GM23338 (cell line): ENCODE data around the gene SEMA6B. TPM values are rescaled to one million over a fixed set of nuclear protein-coding genes. Genes with fewer than 3 reads are reported as not detected.

ENCODE experiments used
- ATAC-seq: fragments of 200-7000 bp; cut with Tn5 transposase; 3 replicates; pipeline ENCODE4 v1.9.1; 2020
- DNase-seq: peaks from one replicate; pipeline ENCODE4 v3.0.0-alpha.2; 2015; ENCODE audit warnings: low spot score
- H2AFZ ChIP-seq: fragments of 200-600 bp; sonication (generic); 2 replicates; pipeline ENCODE4 v1.8.0; 2016; ENCODE audit warnings: antibody characterized with exemption, mild to moderate bottlenecking, moderate library complexity
- H3F3A ChIP-seq: fragments of 200-600 bp; sonication (generic); replicated peaks from 2 replicates; pipeline ENCODE4 v1.8.0; 2017; ENCODE audit warnings: antibody characterized with exemption, mixed run types, low read depth
- H3K27ac ChIP-seq: fragments of 200-600 bp; sonication (generic); 2 replicates; pipeline ENCODE4 v1.6.1; 2016; ENCODE audit warnings: low read depth
- H3K27me3 ChIP-seq: fragments of 200-600 bp; sonication (generic); 2 replicates; pipeline ENCODE4 v1.8.0; 2016; ENCODE audit warnings: mild to moderate bottlenecking, mixed run types, moderate library complexity; ENCODE audit not compliant: insufficient read depth
- H3K36me3 ChIP-seq: fragments of 200-600 bp; sonication (generic); 2 replicates; pipeline ENCODE4 v1.8.0; 2016; ENCODE audit warnings: mild to moderate bottlenecking; ENCODE audit not compliant: insufficient read depth
- H3K4me1 ChIP-seq: fragments of 200-600 bp; sonication (generic); 2 replicates; pipeline ENCODE4 v1.8.0; 2016; ENCODE audit warnings: mild to moderate bottlenecking, moderate library complexity; ENCODE audit not compliant: insufficient read depth
- H3K4me2 ChIP-seq: fragments of 200-600 bp; sonication (generic); 2 replicates; pipeline ENCODE4 v1.7.1; 2017; ENCODE audit warnings: mixed run types
- H3K4me3 ChIP-seq: fragments of 200-600 bp; sonication (generic); 2 replicates; pipeline ENCODE4 v1.6.1; 2016; ENCODE audit warnings: mixed run types
- H3K79me2 ChIP-seq: fragments of 200-600 bp; sonication (generic); replicated peaks from 2 replicates; pipeline ENCODE4 v1.8.0; 2017; ENCODE audit warnings: mild to moderate bottlenecking; ENCODE audit not compliant: insufficient read depth
- H3K9me2 ChIP-seq: fragments of 200-600 bp; sonication (generic); 2 replicates; pipeline ENCODE4 v1.8.0; 2017; ENCODE audit not compliant: insufficient read depth
- H4K20me1 ChIP-seq: fragments of 200-600 bp; sonication (generic); replicated peaks from 2 replicates; pipeline ENCODE4 v1.8.0; 2017; ENCODE audit warnings: mild to moderate bottlenecking; ENCODE audit not compliant: insufficient read depth
- H3K27ac Mint-ChIP-seq: 2 replicates; pipeline ENCODE4 v1.8.0; 2020; ENCODE audit warnings: inconsistent platforms, mild to moderate bottlenecking, moderate library complexity, mixed read lengths
- H3K27me3 Mint-ChIP-seq: 3 replicates; pipeline ENCODE4 v1.8.0; 2022; ENCODE audit warnings: low read depth, mild to moderate bottlenecking, moderate library complexity, mixed read lengths, inconsistent platforms; ENCODE audit not compliant: insufficient read depth, poor library complexity
- H3K36me3 Mint-ChIP-seq: 3 replicates; pipeline ENCODE4 v1.8.0; 2021; ENCODE audit warnings: low read depth, mild to moderate bottlenecking, inconsistent platforms, moderate library complexity, mixed read lengths
- H3K4me1 Mint-ChIP-seq: 3 replicates; pipeline ENCODE4 v1.8.0; 2020; ENCODE audit warnings: mild to moderate bottlenecking, inconsistent platforms, mixed read lengths
- H3K4me3 Mint-ChIP-seq: 3 replicates; pipeline ENCODE4 v1.8.0; 2021; ENCODE audit warnings: moderate library complexity, mild to moderate bottlenecking, inconsistent platforms, mixed read lengths
- H3K9me3 Mint-ChIP-seq: 3 replicates; pipeline ENCODE4 v1.8.0; 2020; ENCODE audit warnings: moderate library complexity, mild to moderate bottlenecking, inconsistent platforms, mixed read lengths
- CREB1 ChIP-seq: fragments of 250-450 bp; sonication (Bioruptor Pico); IDR thresholded peaks from 2 replicates; pipeline ENCODE4 v1.5.0; 2020; ENCODE audit warnings: low read depth, mild to moderate bottlenecking, moderate library complexity
- EZH2 ChIP-seq: fragments of 200-600 bp; sonication (generic); IDR thresholded peaks from one replicate; pipeline ENCODE4 v1.8.0; 2017; ENCODE audit warnings: antibody characterized with exemption, mild to moderate bottlenecking, low read depth; ENCODE audit not compliant: unreplicated experiment
- EZH2phosphoT487 ChIP-seq: fragments of 200-600 bp; sonication (generic); IDR thresholded peaks from one replicate; pipeline ENCODE4 v1.8.1; 2018; ENCODE audit warnings: antibody characterized with exemption; ENCODE audit not compliant: unreplicated experiment
- JUNB ChIP-seq: IDR thresholded peaks from one replicate; pipeline ENCODE4 v1.6.1; 2016; ENCODE audit warnings: antibody characterized with exemption; ENCODE audit not compliant: unreplicated experiment
- NANOG ChIP-seq: IDR thresholded peaks from 2 replicates; pipeline ENCODE4 v1.6.1; 2016; ENCODE audit warnings: antibody characterized with exemption, borderline replicate concordance
- POLR2AphosphoS5 ChIP-seq: IDR thresholded peaks from 2 replicates; pipeline ENCODE4 v1.6.1; 2016; ENCODE audit warnings: antibody characterized with exemption, low read depth
- ZNF114 ChIP-seq: fragments of 250-450 bp; sonication (Bioruptor Pico); IDR thresholded peaks from 2 replicates; pipeline ENCODE4 v1.5.0; 2020; ENCODE audit warnings: mild to moderate bottlenecking, moderate library complexity
- polyA plus RNA-seq: library from polyadenylated mRNA; unstranded; fragments of >200 nt; fragmentation: Nextera tagmentation; extraction: Ambion mirVana; gene quantifications from 2 replicates; pipeline ENCODE4 v1.2.1, GENCODE V29; 2016
- total RNA-seq: library from RNA; depleted of rRNA; stranded (reverse); fragments of >200 nt; shearing (Covaris generic); gene quantifications from 2 replicates; pipeline ENCODE4 v1.2.3, GENCODE V29; 2014
- TF ChIP-seq, protein P1 (sequence below): IDR thresholded peaks from 2 replicates; pipeline ENCODE4 v1.6.1; 2016; ENCODE audit warnings: antibody characterized with exemption
- TF ChIP-seq, protein P2 (sequence below): fragments of 250-450 bp; sonication (Bioruptor Pico); IDR thresholded peaks from 2 replicates; pipeline ENCODE4 v1.5.0; 2020; ENCODE audit warnings: mild to moderate bottlenecking, moderate library complexity
- TF ChIP-seq, protein P3 (sequence below): IDR thresholded peaks from one replicate; pipeline ENCODE4 v1.6.1; 2018; ENCODE audit warnings: antibody characterized with exemption; ENCODE audit not compliant: unreplicated experiment

SEMA6B gene
- total and polyA plus RNA-seq, 2 experiments from 2014 or later: 5.3 to 42.7 TPM

DNA sequence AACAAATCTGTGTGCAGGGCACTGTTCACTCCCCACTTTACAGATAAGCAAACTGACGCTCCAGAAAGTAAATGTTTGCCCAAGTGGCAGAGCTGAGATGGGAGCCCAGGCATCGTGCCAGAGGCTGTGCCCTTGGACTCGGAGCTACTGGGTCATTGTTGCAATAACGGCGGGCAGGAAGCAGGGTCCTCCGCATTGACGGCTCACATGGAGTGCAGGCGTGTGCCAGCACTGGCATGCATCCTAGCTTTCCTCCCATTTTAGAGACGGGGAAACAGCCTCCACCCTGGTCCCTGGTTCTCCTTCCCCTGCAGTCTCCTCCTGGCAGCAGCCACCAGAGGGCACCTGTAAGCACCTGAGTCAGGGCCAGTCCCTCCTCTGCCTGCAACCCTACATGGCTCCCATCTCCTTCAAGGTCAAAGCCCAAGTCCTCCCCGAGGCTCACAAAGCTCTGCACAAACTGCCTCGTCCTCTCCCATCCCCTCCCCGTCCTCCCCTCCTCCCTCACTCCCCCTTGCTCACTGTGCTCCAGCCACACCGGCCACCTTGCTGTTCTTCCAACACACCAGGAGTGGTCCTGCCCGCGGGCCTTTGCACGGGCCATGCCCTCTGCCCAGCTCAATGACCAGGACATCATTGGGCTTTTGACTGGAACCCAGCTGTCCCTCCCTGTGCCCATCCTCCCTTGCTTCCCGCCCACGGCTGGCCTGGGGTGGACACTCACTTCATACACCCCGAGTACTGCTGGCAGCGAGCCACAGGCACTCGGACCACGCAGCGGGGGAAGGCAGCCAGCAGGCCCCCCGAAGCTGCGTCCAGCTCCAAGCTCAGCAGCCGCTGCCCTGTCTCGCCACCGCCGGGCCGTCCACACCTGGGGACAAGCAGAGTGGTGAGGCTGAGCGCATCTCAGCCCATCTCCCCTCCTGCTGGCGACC lies 11.9 kb downstream of the SEMA6B start (continued):
- TF ChIP-seq EZH2phosphoT487 (no peak), ZNF114 (no peak), POLR2AphosphoS5 (no peak), CREB1 (no peak)
- TF ChIP-seq, protein P1, sequence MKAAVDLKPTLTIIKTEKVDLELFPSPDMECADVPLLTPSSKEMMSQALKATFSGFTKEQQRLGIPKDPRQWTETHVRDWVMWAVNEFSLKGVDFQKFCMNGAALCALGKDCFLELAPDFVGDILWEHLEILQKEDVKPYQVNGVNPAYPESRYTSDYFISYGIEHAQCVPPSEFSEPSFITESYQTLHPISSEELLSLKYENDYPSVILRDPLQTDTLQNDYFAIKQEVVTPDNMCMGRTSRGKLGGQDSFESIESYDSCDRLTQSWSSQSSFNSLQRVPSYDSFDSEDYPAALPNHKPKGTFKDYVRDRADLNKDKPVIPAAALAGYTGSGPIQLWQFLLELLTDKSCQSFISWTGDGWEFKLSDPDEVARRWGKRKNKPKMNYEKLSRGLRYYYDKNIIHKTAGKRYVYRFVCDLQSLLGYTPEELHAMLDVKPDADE: no peak

DNA sequence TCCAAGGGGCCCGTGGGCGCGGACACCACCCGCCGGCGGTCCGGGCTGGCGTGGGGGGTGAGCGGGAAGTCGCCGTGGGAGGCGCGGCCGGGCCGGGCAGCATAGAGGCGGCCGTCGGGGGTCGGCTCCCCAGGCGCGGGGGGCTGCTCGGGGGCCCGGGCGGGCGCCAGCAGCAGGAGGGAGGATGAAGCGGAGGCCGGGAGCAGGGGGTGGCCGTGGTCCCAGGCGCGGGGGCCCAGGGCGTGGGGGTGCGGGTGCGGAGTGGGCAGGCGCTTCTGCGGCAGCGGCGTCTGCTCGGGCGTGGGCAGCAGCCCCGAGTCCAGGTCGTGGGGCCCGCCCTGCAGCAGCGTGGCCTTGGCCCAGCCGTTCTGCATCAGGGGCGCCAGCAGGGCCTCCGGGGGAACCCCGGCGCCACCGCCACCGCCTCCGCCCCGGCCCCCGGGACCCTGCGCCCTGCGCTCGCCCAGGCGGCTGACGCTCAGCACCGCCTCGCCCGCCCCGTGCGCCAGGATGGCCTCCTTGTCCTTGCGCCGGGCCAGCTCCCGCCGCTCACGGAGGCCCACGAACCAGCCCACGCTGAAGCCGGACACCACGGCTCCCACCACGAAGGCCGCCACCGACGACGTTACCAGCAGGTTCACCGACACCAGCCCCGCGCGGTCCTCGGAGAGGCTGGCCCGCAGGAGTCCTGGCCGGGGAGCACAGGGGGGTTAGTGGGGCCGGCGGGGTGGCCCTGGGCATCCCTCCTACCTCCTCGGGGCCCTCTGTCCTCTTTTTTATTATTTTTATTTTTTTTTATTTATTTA lies 15.4 kb downstream of the SEMA6B start:
- Histone ChIP-seq H3K27ac (no peak overlapping the region), H3K79me2 (no peaks in the 10 kb centered on the region), H2AFZ (no peak overlapping the region), H3K36me3 (no peaks in the 10 kb centered on the region), H3K9me2 (no peaks in the 10 kb centered on the region), H3K4me2 (no peak overlapping the region), H4K20me1 (no peaks in the 10 kb centered on the region), H3K27me3 (no peaks in the 10 kb centered on the region), H3K4me1 (no peaks in the 10 kb centered on the region; the same call in 1 of the 2 replicates), H3F3A (no peaks in the 10 kb centered on the region), H3K4me3 (no peak overlapping the region)
- peaks cover 11% of the 10 kb centered on the region for H3K36me3 Mint-ChIP-seq
- peaks cover 10% of the 10 kb centered on the region for H3K4me1 Mint-ChIP-seq
- no peak for ATAC-seq
- H3K9me3 Mint-ChIP-seq: peaks cover 6% of the 10 kb centered on the region; the same call in 1 of the 3 replicates
- H3K27me3 Mint-ChIP-seq: peaks cover 10% of the 10 kb centered on the region
- H3K27ac Mint-ChIP-seq: no peak overlapping the region
- H3K4me3 Mint-ChIP-seq: no peak overlapping the region
- DNase-seq: no peak
- TF ChIP-seq EZH2 (no peak), POLR2AphosphoS5 (no peak), EZH2phosphoT487 (no peak), NANOG (no peak), JUNB (no peak)
- TF ChIP-seq, protein P1: no peak
- TF ChIP-seq, protein P2, sequence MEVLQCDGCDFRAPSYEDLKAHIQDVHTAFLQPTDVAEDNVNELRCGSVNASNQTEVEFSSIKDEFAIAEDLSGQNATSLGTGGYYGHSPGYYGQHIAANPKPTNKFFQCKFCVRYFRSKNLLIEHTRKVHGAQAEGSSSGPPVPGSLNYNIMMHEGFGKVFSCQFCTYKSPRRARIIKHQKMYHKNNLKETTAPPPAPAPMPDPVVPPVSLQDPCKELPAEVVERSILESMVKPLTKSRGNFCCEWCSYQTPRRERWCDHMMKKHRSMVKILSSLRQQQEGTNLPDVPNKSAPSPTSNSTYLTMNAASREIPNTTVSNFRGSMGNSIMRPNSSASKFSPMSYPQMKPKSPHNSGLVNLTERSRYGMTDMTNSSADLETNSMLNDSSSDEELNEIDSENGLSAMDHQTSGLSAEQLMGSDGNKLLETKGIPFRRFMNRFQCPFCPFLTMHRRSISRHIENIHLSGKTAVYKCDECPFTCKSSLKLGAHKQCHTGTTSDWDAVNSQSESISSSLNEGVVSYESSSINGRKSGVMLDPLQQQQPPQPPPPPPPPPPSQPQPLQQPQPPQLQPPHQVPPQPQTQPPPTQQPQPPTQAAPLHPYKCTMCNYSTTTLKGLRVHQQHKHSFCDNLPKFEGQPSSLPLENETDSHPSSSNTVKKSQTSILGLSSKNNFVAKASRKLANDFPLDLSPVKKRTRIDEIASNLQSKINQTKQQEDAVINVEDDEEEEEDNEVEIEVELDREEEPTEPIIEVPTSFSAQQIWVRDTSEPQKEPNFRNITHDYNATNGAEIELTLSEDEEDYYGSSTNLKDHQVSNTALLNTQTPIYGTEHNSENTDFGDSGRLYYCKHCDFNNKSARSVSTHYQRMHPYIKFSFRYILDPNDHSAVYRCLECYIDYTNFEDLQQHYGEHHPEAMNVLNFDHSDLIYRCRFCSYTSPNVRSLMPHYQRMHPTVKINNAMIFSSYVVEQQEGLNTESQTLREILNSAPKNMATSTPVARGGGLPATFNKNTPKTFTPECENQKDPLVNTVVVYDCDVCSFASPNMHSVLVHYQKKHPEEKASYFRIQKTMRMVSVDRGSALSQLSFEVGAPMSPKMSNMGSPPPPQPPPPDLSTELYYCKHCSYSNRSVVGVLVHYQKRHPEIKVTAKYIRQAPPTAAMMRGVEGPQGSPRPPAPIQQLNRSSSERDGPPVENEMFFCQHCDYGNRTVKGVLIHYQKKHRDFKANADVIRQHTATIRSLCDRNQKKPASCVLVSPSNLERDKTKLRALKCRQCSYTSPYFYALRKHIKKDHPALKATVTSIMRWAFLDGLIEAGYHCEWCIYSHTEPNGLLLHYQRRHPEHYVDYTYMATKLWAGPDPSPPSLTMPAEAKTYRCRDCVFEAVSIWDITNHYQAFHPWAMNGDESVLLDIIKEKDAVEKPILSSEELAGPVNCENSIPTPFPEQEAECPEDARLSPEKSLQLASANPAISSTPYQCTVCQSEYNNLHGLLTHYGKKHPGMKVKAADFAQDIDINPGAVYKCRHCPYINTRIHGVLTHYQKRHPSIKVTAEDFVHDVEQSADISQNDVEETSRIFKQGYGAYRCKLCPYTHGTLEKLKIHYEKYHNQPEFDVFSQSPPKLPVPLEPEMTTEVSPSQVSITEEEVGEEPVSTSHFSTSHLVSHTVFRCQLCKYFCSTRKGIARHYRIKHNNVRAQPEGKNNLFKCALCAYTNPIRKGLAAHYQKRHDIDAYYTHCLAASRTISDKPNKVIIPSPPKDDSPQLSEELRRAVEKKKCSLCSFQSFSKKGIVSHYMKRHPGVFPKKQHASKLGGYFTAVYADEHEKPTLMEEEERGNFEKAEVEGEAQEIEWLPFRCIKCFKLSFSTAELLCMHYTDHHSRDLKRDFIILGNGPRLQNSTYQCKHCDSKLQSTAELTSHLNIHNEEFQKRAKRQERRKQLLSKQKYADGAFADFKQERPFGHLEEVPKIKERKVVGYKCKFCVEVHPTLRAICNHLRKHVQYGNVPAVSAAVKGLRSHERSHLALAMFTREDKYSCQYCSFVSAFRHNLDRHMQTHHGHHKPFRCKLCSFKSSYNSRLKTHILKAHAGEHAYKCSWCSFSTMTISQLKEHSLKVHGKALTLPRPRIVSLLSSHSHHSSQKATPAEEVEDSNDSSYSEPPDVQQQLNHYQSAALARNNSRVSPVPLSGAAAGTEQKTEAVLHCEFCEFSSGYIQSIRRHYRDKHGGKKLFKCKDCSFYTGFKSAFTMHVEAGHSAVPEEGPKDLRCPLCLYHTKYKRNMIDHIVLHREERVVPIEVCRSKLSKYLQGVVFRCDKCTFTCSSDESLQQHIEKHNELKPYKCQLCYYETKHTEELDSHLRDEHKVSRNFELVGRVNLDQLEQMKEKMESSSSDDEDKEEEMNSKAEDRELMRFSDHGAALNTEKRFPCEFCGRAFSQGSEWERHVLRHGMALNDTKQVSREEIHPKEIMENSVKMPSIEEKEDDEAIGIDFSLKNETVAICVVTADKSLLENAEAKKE (CRISPR knock-in tag): no peak
- TF ChIP-seq, protein P3, sequence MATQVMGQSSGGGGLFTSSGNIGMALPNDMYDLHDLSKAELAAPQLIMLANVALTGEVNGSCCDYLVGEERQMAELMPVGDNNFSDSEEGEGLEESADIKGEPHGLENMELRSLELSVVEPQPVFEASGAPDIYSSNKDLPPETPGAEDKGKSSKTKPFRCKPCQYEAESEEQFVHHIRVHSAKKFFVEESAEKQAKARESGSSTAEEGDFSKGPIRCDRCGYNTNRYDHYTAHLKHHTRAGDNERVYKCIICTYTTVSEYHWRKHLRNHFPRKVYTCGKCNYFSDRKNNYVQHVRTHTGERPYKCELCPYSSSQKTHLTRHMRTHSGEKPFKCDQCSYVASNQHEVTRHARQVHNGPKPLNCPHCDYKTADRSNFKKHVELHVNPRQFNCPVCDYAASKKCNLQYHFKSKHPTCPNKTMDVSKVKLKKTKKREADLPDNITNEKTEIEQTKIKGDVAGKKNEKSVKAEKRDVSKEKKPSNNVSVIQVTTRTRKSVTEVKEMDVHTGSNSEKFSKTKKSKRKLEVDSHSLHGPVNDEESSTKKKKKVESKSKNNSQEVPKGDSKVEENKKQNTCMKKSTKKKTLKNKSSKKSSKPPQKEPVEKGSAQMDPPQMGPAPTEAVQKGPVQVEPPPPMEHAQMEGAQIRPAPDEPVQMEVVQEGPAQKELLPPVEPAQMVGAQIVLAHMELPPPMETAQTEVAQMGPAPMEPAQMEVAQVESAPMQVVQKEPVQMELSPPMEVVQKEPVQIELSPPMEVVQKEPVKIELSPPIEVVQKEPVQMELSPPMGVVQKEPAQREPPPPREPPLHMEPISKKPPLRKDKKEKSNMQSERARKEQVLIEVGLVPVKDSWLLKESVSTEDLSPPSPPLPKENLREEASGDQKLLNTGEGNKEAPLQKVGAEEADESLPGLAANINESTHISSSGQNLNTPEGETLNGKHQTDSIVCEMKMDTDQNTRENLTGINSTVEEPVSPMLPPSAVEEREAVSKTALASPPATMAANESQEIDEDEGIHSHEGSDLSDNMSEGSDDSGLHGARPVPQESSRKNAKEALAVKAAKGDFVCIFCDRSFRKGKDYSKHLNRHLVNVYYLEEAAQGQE: no peak
